ENCODE results near the gene TIMP2.

DNA sequence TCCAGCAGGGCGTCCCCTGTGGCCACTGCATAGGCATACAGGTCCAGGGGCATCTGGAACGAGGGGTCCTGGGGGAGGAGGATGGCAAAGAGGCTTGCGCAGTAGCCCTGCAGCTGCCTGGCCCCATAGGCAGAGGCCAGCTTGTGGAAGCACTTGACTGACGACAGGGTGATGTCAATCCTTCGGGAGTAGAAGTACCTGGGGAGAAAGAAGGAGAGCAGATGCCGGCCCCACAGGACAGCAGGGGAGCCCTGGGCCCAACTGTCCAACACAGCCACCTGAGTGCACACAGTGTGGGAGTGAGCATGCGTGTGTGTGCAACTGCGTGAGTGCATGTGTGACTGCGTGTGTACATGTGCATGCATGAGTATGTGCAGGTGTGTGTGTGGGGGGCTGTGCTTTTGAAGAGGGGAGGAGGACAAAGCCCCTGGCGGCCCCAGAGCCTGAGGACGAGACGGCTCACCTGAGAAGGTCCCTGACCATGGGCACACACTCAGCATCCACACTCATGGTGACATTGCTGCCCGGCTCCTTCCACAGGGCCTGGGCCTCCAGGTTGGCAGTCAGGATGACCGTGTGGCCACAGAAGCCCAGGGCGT lies 47.4 kb upstream of the TIMP2 start:
- TF ChIP-seq, protein P1, sequence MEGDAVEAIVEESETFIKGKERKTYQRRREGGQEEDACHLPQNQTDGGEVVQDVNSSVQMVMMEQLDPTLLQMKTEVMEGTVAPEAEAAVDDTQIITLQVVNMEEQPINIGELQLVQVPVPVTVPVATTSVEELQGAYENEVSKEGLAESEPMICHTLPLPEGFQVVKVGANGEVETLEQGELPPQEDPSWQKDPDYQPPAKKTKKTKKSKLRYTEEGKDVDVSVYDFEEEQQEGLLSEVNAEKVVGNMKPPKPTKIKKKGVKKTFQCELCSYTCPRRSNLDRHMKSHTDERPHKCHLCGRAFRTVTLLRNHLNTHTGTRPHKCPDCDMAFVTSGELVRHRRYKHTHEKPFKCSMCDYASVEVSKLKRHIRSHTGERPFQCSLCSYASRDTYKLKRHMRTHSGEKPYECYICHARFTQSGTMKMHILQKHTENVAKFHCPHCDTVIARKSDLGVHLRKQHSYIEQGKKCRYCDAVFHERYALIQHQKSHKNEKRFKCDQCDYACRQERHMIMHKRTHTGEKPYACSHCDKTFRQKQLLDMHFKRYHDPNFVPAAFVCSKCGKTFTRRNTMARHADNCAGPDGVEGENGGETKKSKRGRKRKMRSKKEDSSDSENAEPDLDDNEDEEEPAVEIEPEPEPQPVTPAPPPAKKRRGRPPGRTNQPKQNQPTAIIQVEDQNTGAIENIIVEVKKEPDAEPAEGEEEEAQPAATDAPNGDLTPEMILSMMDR (IDR thresholded peaks at IDR 0.05; ENCODE audit: poor library complexity), result no peak
- TF ChIP-seq EZH2phosphoT487 (IDR thresholded peaks at IDR 0.05; ENCODE audit: low read depth, severe bottlenecking, unreplicated experiment), result no peak
